Cardiac fibroblast (primary cell): ENCODE data around the gene SETD7.

Experiments used
- DNase-seq, 2 donors: peaks; one replicate each; pipeline versions ENCODE4 v3.0.0 to v3.0.0-alpha.2; 2010; ENCODE audit warnings: low read depth in 2 of 2
- H3K4me3 ChIP-seq, 2 donors: replicated peaks in 1 of 2; 1 replicate in 1 of 2; 2 replicates in 1 of 2; pipeline ENCODE4 v1.5.1; 2011; ENCODE audit warnings: low read depth in 2 of 2, low read length in 2 of 2, mild to moderate bottlenecking in 2 of 2, moderate library complexity in 1 of 2
- TF ChIP-seq, protein P1 (sequence below): IDR thresholded peaks from one replicate; pipeline ENCODE4 v1.5.1; 2011; ENCODE audit warnings: low read depth, mild to moderate bottlenecking, low read length, inconsistent platforms

The SETD7 gene

DNA sequence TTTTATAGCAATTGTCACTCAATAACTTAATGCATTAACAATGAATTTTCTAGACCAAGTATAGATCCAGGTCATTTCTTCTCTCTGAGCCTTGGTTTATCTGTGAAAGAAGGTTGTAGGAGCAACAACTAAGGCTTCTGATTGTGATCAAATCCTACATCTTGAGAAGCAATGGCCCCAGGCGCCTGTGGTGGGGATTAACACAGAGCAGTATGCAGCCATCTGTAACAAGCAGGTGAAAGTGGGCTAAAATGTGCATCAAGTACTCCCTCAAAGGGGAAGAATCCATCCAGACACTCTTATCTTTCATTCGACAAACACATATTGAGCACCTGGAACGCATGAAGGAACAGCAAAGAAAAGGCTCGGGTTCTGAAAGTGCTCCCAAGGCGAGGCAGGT is 19.1 kb upstream of the SETD7 start:
- DNase-seq, result no peak
- TF ChIP-seq, protein P1, sequence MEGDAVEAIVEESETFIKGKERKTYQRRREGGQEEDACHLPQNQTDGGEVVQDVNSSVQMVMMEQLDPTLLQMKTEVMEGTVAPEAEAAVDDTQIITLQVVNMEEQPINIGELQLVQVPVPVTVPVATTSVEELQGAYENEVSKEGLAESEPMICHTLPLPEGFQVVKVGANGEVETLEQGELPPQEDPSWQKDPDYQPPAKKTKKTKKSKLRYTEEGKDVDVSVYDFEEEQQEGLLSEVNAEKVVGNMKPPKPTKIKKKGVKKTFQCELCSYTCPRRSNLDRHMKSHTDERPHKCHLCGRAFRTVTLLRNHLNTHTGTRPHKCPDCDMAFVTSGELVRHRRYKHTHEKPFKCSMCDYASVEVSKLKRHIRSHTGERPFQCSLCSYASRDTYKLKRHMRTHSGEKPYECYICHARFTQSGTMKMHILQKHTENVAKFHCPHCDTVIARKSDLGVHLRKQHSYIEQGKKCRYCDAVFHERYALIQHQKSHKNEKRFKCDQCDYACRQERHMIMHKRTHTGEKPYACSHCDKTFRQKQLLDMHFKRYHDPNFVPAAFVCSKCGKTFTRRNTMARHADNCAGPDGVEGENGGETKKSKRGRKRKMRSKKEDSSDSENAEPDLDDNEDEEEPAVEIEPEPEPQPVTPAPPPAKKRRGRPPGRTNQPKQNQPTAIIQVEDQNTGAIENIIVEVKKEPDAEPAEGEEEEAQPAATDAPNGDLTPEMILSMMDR, result no peak
- H3K4me3 ChIP-seq, result no peak overlapping the region

DNA sequence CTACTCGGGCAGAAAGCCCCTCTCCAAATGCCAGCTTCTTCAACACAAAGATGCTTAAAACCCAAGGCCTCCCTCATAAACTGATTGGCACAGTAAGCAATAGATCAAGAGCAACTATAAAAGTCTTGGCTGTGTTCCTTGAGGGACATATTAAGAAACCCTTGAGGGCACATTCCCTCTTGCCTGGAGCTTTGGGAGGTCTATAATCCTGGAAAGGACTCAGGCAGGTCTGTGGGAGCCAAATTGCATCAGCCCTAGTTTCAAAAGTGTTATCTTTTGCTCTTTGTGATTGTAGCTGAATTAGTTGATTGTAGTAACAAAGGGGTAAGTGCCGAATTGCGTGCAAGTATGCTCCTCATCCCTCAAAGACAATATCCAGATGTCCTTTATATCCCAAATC is 18.6 kb upstream of the SETD7 start:
- no peak for DNase-seq
- no peak overlapping the region for H3K4me3 ChIP-seq
- TF ChIP-seq, protein P1, result no peak

DNA sequence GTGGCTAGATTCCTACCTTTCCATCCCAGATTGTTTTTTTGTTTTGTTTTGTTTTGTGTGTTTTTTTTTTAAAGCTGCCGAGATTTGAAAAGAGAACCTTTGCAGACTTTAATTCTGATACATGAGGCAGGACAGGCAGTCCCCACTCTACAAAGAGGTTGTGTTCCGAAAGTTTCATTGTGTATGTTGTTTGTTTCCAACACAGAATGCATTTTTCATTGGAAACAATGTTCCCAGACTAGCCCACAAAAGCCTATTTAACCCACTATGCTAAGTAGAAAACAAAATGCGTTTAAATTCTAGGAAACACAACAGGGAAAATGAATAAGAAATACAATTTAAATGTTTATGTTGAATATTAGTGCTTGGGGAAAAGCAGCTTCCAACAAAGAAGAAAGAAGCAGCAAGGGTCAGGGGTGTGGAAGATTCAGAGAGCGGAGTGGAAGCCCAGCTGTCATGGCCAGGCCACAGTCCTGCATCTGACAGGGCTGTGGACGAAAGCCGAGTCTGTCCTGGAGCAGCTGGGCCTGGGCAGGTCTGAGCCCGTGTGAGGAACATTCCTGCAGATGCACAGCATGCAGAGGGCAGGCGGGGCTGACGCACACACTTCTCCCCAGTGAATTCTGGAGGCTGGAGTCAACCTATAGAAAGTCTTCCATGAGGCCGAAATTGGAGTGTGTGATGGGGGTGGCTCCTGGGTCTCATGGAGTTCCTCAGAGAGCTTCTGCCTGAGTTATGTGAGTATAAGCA is 12.4 kb upstream of the SETD7 start:
- DNase-seq, result peak in 1 of 2 donors; percentile 55
- TF ChIP-seq, protein P1, result no peak
- no peak overlapping the region for H3K4me3 ChIP-seq

DNA sequence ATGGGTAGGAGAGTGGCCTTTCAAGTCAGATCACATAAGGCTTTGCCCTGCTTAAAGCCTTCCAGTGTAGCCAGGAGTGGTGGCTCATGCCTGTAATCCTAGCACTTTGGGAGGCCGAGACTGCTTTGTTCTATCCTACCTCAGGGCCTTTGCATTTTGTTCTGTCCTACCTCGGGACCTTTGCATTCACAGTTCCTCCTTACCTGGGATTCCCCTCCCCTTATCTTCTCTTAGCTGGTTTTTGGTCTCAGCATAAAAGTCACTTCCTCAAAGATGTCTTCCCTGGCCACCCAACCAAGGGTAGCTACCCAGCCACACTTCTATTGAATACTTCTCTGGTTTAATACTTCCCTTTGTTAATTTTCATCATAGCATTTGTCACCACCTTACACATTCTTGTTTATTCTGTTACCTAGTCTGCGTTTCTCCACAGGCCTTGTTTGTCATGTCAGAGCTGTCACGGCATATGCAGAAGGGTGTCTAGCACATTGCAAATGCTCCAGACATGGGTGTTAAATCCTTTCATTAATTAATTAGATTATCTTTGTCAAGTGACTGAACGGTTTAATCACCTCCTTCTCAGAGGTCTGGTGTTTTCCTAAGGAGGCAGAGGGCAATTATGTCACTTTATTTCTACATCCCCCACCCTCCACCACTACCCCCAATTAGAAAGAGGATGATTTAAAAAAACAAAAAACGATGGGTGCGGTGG is 11.3 kb upstream of the SETD7 start:
- DNase-seq, result no peak
- TF ChIP-seq, protein P1, result no peak
- H3K4me3 ChIP-seq, result no peak overlapping the region

DNA sequence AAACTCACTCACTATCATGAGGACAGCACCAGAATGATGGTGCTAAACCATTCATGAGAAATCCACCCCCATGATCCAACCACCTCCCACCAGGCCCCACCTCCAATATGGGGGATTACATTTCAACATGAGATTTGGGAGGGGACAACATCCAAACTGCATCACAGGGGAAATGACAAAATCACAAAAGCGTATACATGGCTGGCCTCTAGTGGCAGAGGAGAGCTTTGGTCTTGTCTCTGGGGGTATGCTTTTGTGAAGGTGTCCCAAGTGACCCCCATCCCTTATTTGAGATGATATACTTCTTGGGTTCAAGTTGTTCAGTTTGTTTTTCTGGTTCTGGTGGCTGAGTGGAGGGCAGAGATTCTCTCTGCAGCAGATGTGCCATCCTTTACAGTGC is 8.5 kb upstream of the SETD7 start:
- TF ChIP-seq, protein P1, result peak; percentile 10
- H3K4me3 ChIP-seq, result no peak overlapping the region
- peak in 1 of 2 donors; percentile 19 for DNase-seq

DNA sequence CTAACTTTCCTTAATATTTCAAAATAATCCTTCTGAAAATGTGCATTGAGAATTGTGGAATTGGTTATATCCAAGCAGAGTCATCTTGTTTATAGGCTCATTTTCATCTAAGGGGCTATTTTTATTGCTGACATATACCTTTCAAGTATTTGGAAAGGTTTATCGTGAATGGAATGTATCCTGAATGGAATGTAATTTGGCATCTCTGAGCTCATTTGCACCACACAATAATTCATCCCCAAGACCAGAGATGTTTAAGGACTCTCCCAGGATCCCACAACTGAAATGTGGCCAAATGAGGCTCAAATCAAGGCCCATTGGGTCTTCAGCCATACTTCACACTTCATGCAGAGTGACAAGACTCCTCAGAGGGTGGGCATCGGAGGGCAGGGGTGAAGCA is 7.5 kb upstream of the SETD7 start:
- TF ChIP-seq, protein P1, result no peak
- H3K4me3 ChIP-seq, result no peak overlapping the region
- DNase-seq, result no peak
